Endothelial cell of umbilical vein (primary cell): Measurements from ENCODE around the gene PRKCZ. TPM values are rescaled to one million over a fixed set of nuclear protein-coding genes. Genes with fewer than 3 reads are reported as not detected.

Source experiments
- BruUV-seq: library from RNA; stranded (reverse); fragments of 400-500 nt; replicated peaks from 2 replicates; lab custom pipeline; 2021; lab: Mats Ljungman, UMichigan
- CTCF ChIA-PET: fragments of 300-600, 350-600 bp; sonication (Branson Sonifier 250); formaldehyde crosslinking; loops from one replicate; lab custom pipeline; 2021; ENCODE audit warnings: antibody characterized with exemption, inconsistent platforms; lab: Charles Lee
- POLR2A ChIA-PET: fragments of 300-600, 350-600 bp; sonication (Branson Sonifier 250); formaldehyde crosslinking; loops from one replicate; lab custom pipeline; 2021; ENCODE audit warnings: antibody characterized with exemption, inconsistent platforms; lab: Charles Lee
- DNase-seq: peaks from one replicate; pipeline ENCODE4 v3.0.0-alpha.2; 2011; ENCODE audit warnings: low read depth, low spot score
- FAIRE-seq: peaks from 2 replicates; lab custom pipeline; 2011; peaks lifted over from hg19 to GRCh38; lab: Jason Lieb, UNC
- H2AFZ ChIP-seq: 2 replicates; pipeline ENCODE4 v1.6.0; 2012; ENCODE audit warnings: low read depth, low read length, control low read depth, inconsistent platforms
- H3K27ac ChIP-seq: 2 replicates; pipeline ENCODE4 v1.5.1; 2011; ENCODE audit warnings: low read depth, mild to moderate bottlenecking, control low read depth, low read length, moderate library complexity; ENCODE audit not compliant: insufficient read depth
- H3K27me3 ChIP-seq, 2 experiments: 2 replicates each; pipeline versions ENCODE4 v1.6.0 to v1.6.1; 2011; ENCODE audit warnings: low read length in 2 of 2, mixed read lengths in 1 of 2; ENCODE audit not compliant: control insufficient read depth in 2 of 2, insufficient read depth in 2 of 2
- H3K36me3 ChIP-seq, 2 experiments: 2 replicates in 1 of 2; 3 replicates in 1 of 2; pipeline ENCODE4 v1.5.1; 2011; ENCODE audit warnings: low read length in 2 of 2, mild to moderate bottlenecking in 1 of 2, moderate library complexity in 1 of 2; ENCODE audit not compliant: control insufficient read depth in 2 of 2, insufficient read depth in 2 of 2; ENCODE audit errors: extremely low read depth in 1 of 2
- H3K4me1 ChIP-seq: 3 replicates; pipeline ENCODE4 v1.5.1; 2011; ENCODE audit warnings: mild to moderate bottlenecking, low read length; ENCODE audit not compliant: control insufficient read depth, insufficient read depth; ENCODE audit errors: extremely low read depth
- H3K4me2 ChIP-seq: 2 replicates; pipeline ENCODE4 v1.6.1; 2011; ENCODE audit warnings: low read length, control low read depth, mixed read lengths; ENCODE audit not compliant: insufficient read depth
- H3K4me3 ChIP-seq, 3 experiments: fragments of 200-600 bp in 1 of 3; sonication (generic), shearing (Covaris generic) in 1 of 3; replicated peaks in 1 of 3; 2 replicates each; pipeline ENCODE4 v1.5.1; 2011 to 2016; ENCODE audit warnings: control low read depth in 3 of 3, low read length in 3 of 3, mild to moderate bottlenecking in 2 of 3, inconsistent platforms in 1 of 3, low read depth in 1 of 3, moderate library complexity in 1 of 3; ENCODE audit not compliant: insufficient read depth in 1 of 3
- H3K79me2 ChIP-seq: 2 replicates; pipeline ENCODE4 v1.6.0; 2012; ENCODE audit warnings: low read length, inconsistent platforms; ENCODE audit not compliant: control insufficient read depth, insufficient read depth
- H3K9ac ChIP-seq: replicated peaks from 2 replicates; pipeline ENCODE3; 2011; ENCODE audit warnings: low read length, control low read depth; ENCODE audit not compliant: insufficient read depth; ENCODE audit errors: extremely low read depth
- H3K9me1 ChIP-seq: replicated peaks from 3 replicates; pipeline ENCODE4 v1.6.0; 2011; ENCODE audit warnings: mild to moderate bottlenecking, low read length; ENCODE audit not compliant: control insufficient read depth, insufficient read depth; ENCODE audit errors: extremely low read depth
- H3K9me3 ChIP-seq: replicated peaks from 2 replicates; pipeline ENCODE4 v1.5.1; 2012; ENCODE audit warnings: low read length, inconsistent platforms; ENCODE audit not compliant: control insufficient read depth, insufficient read depth
- H4K20me1 ChIP-seq: replicated peaks from 2 replicates; pipeline ENCODE3; 2011; ENCODE audit warnings: mild to moderate bottlenecking, low read length; ENCODE audit not compliant: control insufficient read depth, insufficient read depth; ENCODE audit errors: extremely low read depth
- EZH2 ChIP-seq: IDR thresholded peaks from 2 replicates; pipeline ENCODE4 v1.6.1; 2012; ENCODE audit warnings: borderline replicate concordance, low read depth, mild to moderate bottlenecking, moderate library complexity, low read length, inconsistent platforms; ENCODE audit not compliant: severe bottlenecking
- FOS ChIP-seq: IDR thresholded peaks from 2 replicates; pipeline ENCODE4 v1.6.1; 2011; ENCODE audit warnings: mild to moderate bottlenecking, low read length, moderate library complexity, borderline replicate concordance; ENCODE audit not compliant: insufficient read depth
- GATA2 ChIP-seq: IDR thresholded peaks from 2 replicates; pipeline ENCODE4 v1.7.0; 2011; ENCODE audit warnings: low read depth, mild to moderate bottlenecking, moderate library complexity, mixed read lengths, low read length; ENCODE audit not compliant: insufficient read length, insufficient read depth
- JUN ChIP-seq: IDR thresholded peaks from 2 replicates; pipeline ENCODE4 v1.6.1; 2011; ENCODE audit warnings: borderline replicate concordance, low read depth; ENCODE audit not compliant: insufficient read length, insufficient read depth
- MYC ChIP-seq: IDR thresholded peaks from one replicate; pipeline ENCODE4 v1.6.1; 2011; ENCODE audit warnings: mild to moderate bottlenecking, low read depth, low read length
- POLR2A ChIP-seq: IDR thresholded peaks from 2 replicates; pipeline ENCODE4 v1.6.1; 2012; ENCODE audit warnings: low read depth, mild to moderate bottlenecking, control low read depth, low read length
- POLR2AphosphoS5 ChIP-seq: IDR thresholded peaks from 2 replicates; pipeline ENCODE4 v1.6.1; 2012; ENCODE audit warnings: low read depth, mild to moderate bottlenecking, control low read depth, low read length, moderate library complexity; ENCODE audit not compliant: insufficient read depth
- dilution Hi-C: fragments of 300-500 bp; cut with MboI; formaldehyde crosslinking; loops from one replicate; pipeline ENCODE4 v1.15.0; 2019; ENCODE audit warnings: low sequenced_read_pairs; ENCODE audit not compliant: extremely low pct_ligation_motif_present
- intact Hi-C: fragments of 100-400 bp; cut with micrococcal nuclease; formaldehyde crosslinking; loops from one replicate; pipeline ENCODE4 v1.10.0; 2022
- polyA plus RNA-seq, 4 experiments: library from polyadenylated mRNA; depleted of rRNA in 3 of 4; stranded (reverse) in 3 of 4; unstranded in 1 of 4; fragments of >200 nt; gene quantifications; 2 replicates each; pipeline versions ENCODE4 v1.2.1 to v1.2.3, GENCODE V29; 2011 to 2012; ENCODE audit warnings: missing spikeins in 1 of 4
- total RNA-seq: library from RNA; stranded (reverse); gene quantifications from 2 replicates; pipeline ENCODE4 v1.2.3, GENCODE V29; 2021
- TF ChIP-seq, protein P1 (sequence below): IDR thresholded peaks from 2 replicates; pipeline ENCODE4 v1.6.1; 2011; ENCODE audit not compliant: insufficient read depth, insufficient read length
- TF ChIP-seq, protein P2 (sequence below), 2 donors: IDR thresholded peaks; 1 replicate in 1 of 2; 2 replicates in 1 of 2; pipeline ENCODE4 v1.5.1; 2011; ENCODE audit warnings: low read length in 2 of 2, mild to moderate bottlenecking in 2 of 2, moderate library complexity in 2 of 2, control low read depth in 1 of 2, inconsistent platforms in 1 of 2, low read depth in 1 of 2; ENCODE audit not compliant: insufficient read depth in 1 of 2; ENCODE audit errors: extremely low read depth in 1 of 2

PRKCZ gene
- total and polyA plus RNA-seq, 2 donors (not counting 3 experiments of a cell fraction or from before 2014, with no cell fraction given) = 0.22 to 1.7 TPM

DNA sequence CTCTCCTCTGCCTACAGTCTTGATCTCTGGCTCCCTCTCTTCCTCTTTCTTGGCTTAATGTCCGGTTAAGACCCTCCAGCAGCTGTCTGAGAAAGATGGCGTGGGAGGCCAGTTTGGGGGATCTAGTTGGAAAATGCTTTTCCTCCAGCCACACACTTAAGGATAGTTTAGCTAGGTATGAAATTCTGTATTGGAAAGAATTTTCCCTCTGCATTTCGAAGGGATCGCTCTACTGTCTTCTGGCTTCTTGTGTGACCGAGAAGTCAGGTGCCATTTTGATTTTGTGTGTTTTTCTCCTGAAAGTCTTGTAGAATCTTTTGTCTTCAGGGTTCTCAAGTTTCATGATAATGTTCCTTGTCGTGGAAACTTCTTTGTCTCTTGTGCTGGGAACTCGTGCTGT lies 28.0 kb downstream of the PRKCZ start:
- Histone ChIP-seq H3K36me3 (no peaks in the 10 kb centered on the region), H2AFZ (no peak overlapping the region), H3K4me2 (no peak overlapping the region), H3K9me3 (no peaks in the 10 kb centered on the region), H3K27me3 (no peaks in the 10 kb centered on the region), H3K4me1 (no peaks in the 10 kb centered on the region), H3K27ac (no peak overlapping the region), H3K79me2 (no peaks in the 10 kb centered on the region), H3K9me1 (no peaks in the 10 kb centered on the region), H3K9ac (no peak overlapping the region), H4K20me1 (no peaks in the 10 kb centered on the region), H3K4me3 (no peak overlapping the region)
- intact Hi-C loops (no loop called here), dilution Hi-C loops (no loop called here)
- FAIRE-seq (no peak), DNase-seq (no peak)
- ChIA-PET POLR2A (no interaction called here), CTCF (no interaction called here)
- no TSS peak for BruUV-seq
- TF ChIP-seq, protein P1, sequence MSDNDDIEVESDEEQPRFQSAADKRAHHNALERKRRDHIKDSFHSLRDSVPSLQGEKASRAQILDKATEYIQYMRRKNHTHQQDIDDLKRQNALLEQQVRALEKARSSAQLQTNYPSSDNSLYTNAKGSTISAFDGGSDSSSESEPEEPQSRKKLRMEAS = no peak
- no peak for TF ChIP-seq FOS
- TF ChIP-seq POLR2AphosphoS5 = no peak
- TF ChIP-seq GATA2 = no peak
- TF ChIP-seq POLR2A = no peak
- TF ChIP-seq, protein P2, sequence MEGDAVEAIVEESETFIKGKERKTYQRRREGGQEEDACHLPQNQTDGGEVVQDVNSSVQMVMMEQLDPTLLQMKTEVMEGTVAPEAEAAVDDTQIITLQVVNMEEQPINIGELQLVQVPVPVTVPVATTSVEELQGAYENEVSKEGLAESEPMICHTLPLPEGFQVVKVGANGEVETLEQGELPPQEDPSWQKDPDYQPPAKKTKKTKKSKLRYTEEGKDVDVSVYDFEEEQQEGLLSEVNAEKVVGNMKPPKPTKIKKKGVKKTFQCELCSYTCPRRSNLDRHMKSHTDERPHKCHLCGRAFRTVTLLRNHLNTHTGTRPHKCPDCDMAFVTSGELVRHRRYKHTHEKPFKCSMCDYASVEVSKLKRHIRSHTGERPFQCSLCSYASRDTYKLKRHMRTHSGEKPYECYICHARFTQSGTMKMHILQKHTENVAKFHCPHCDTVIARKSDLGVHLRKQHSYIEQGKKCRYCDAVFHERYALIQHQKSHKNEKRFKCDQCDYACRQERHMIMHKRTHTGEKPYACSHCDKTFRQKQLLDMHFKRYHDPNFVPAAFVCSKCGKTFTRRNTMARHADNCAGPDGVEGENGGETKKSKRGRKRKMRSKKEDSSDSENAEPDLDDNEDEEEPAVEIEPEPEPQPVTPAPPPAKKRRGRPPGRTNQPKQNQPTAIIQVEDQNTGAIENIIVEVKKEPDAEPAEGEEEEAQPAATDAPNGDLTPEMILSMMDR (IDR thresholded peaks at IDR 0.05; ENCODE audit: extremely low read depth in 1 of 2, insufficient read depth in 1 of 2, low read depth in 1 of 2, low read length in 2 of 2) = no peak
- no peak for TF ChIP-seq MYC
- no peak for TF ChIP-seq JUN
- no peak for TF ChIP-seq EZH2
